GM12878 (cell line): ENCODE results near the gene EPDR1. TPM values are rescaled to one million over a fixed set of nuclear protein-coding genes. Genes with fewer than 3 reads are reported as not detected.

ENCODE experiments used
- ATF2 ChIP-seq: IDR thresholded peaks from 2 replicates; pipeline ENCODE4 v1.6.1; 2012; ENCODE audit warnings: low read length, inconsistent platforms
- ATF3 ChIP-seq: IDR thresholded peaks from 2 replicates; pipeline ENCODE4 v1.6.1; 2011; ENCODE audit warnings: low read depth, mild to moderate bottlenecking, low read length, moderate library complexity, borderline replicate concordance; ENCODE audit errors: extremely low read depth
- CHD1 ChIP-seq: IDR thresholded peaks from 2 replicates; pipeline ENCODE4 v1.6.1; 2012; ENCODE audit warnings: low read depth, low read length, improper control_type of control experiment
- CHD2 ChIP-seq: IDR thresholded peaks from 2 replicates; pipeline ENCODE4 v1.6.1; 2011; ENCODE audit warnings: low read depth, low read length, improper control_type of control experiment, borderline replicate concordance
- CHD4 ChIP-seq: fragments of 200-600 bp; sonication (generic); IDR thresholded peaks from 2 replicates; pipeline ENCODE4 v1.6.1; 2016; ENCODE audit warnings: mild to moderate bottlenecking
- DPF2 ChIP-seq: fragments of 450-650 bp; IDR thresholded peaks from 2 replicates; pipeline ENCODE4 v1.6.1; 2017; ENCODE audit warnings: mild to moderate bottlenecking
- EED ChIP-seq: sonication (generic); IDR thresholded peaks from 2 replicates; pipeline ENCODE4 v1.6.1; 2016; ENCODE audit warnings: antibody characterized with exemption, low read depth
- ELK1 ChIP-seq: IDR thresholded peaks from 2 replicates; pipeline ENCODE4 v1.6.1; 2012; ENCODE audit warnings: low read depth, low read length, improper control_type of control experiment
- IRF5 ChIP-seq: fragments of 450-650 bp; IDR thresholded peaks from 2 replicates; pipeline ENCODE4 v1.6.1; 2017; ENCODE audit warnings: borderline replicate concordance
- JUNB ChIP-seq: IDR thresholded peaks from 2 replicates; pipeline ENCODE4 v1.6.1; 2016; ENCODE audit warnings: antibody characterized with exemption, mild to moderate bottlenecking
- MYB ChIP-seq: fragments of 150-350 bp; IDR thresholded peaks from 2 replicates; pipeline ENCODE4 v1.6.1; 2014; ENCODE audit warnings: mild to moderate bottlenecking, low read depth, low read length, borderline replicate concordance
- NFYB ChIP-seq: IDR thresholded peaks from 2 replicates; pipeline ENCODE4 v1.6.1; 2011; ENCODE audit warnings: low read depth, mild to moderate bottlenecking, low read length, improper control_type of control experiment, moderate library complexity; ENCODE audit not compliant: insufficient read depth
- NKRF ChIP-seq: fragments of 450-650 bp; conservative IDR thresholded peaks from 2 replicates; pipeline ENCODE4 v1.6.1; 2017; ENCODE audit warnings: mild to moderate bottlenecking, moderate library complexity
- PAX8 ChIP-seq: fragments of 450-650 bp; IDR thresholded peaks from 2 replicates; pipeline ENCODE4 v1.6.1; 2017; ENCODE audit warnings: mild to moderate bottlenecking, moderate library complexity
- PBX3 ChIP-seq: IDR thresholded peaks from 2 replicates; pipeline ENCODE4 v1.6.1; 2011; ENCODE audit warnings: mild to moderate bottlenecking, low read depth, low read length, moderate library complexity; ENCODE audit not compliant: insufficient replicate concordance
- TCF3 ChIP-seq: IDR thresholded peaks from 2 replicates; pipeline ENCODE4 v1.6.1; 2012; ENCODE audit warnings: low read depth, mild to moderate bottlenecking, low read length, borderline replicate concordance; ENCODE audit not compliant: insufficient read depth
- YY1 ChIP-seq: IDR thresholded peaks from 2 replicates; pipeline ENCODE4 v1.6.1; 2011; ENCODE audit warnings: low read depth, mild to moderate bottlenecking, low read length
- ZBTB11 ChIP-seq: fragments of 450-650 bp; formaldehyde crosslinking; IDR thresholded peaks from 2 replicates; pipeline ENCODE4 v1.5.0; 2022; ENCODE audit warnings: mild to moderate bottlenecking, missing genetic modification characterization
- ZNF24 ChIP-seq: fragments of 450-650 bp; IDR thresholded peaks from 2 replicates; pipeline ENCODE4 v1.6.1; 2017; ENCODE audit warnings: antibody characterized with exemption, mild to moderate bottlenecking
- polyA plus RNA-seq, 11 experiments: library from polyadenylated mRNA; depleted of rRNA in 4 of 11; unstranded in 6 of 11; stranded (reverse) in 5 of 11; fragments of >200 nt; fragmentation: Nextera tagmentation in 4 of 11; fragmentation: Illumina TruSeq in 1 of 11; extraction: Ambion mirVana in 4 of 11; extraction: Trizol in 1 of 11; gene quantifications; 1 replicate in 1 of 11; 2 replicates in 10 of 11; pipeline versions ENCODE4 v1.2.1 to v1.2.3, GENCODE V29; 2011 to 2016; ENCODE audit warnings: inconsistent platforms in 2 of 11, missing spikeins in 2 of 11, low read depth in 1 of 11
- total RNA-seq, 4 experiments: library from RNA; depleted of rRNA in 3 of 4; stranded (reverse); fragments of >200 nt in 3 of 4; fragmentation: Illumina TruSeq in 1 of 4; extraction: Trizol in 1 of 4; gene quantifications; 2 replicates each; pipeline versions ENCODE4 v1.2.1 to v1.2.3, GENCODE V29; 2013 to 2021

The EPDR1 gene
- total and polyA plus RNA-seq, 10 of the 15 experiments (the other 5 are each of a cell fraction or from before 2014, with no cell fraction given) = 1.2 to 18.8 (median 4.7) TPM

GRCh38 chr7:37942934-37943610 is 22.6 kb downstream of the EPDR1 start (continued):
- TF ChIP-seq ATF3 (no peak), PAX8 (no peak), NKRF (no peak), CHD2 (0 out of 2 replicates have a peak, but pooled peaks have one; percentile 19), CHD4 (no peak), IRF5 (no peak), ATF2 (no peak), ZNF24 (no peak), MYB (no peak), TCF3 (no peak), JUNB (no peak), EED (no peak), ELK1 (no peak), PBX3 (no peak), ZBTB11 (CRISPR knock-in tag) (no peak), CHD1 (no peak), DPF2 (peak; percentile 89), YY1 (no peak), NFYB (no peak)
